Stomach (tissue), 4 donors: Measurements from ENCODE around the gene PTPRG.

Source experiments
- EP300 ChIP-seq: sonication (generic); formaldehyde crosslinking; IDR thresholded peaks from one replicate; pipeline ENCODE4 v1.6.1; 2017; ENCODE audit warnings: antibody characterized with exemption
- POLR2A ChIP-seq, 4 donors: fragments of 450-650 bp; IDR thresholded peaks; one replicate each; pipeline ENCODE4 v1.6.1; 2016; ENCODE audit warnings: antibody characterized with exemption in 4 of 4, control low read depth in 2 of 4, mild to moderate bottlenecking in 1 of 4, moderate library complexity in 1 of 4
- POLR2AphosphoS5 ChIP-seq, 3 donors: sonication (generic); formaldehyde crosslinking; IDR thresholded peaks; one replicate each; pipeline ENCODE4 v1.6.1; 2016; ENCODE audit warnings: antibody characterized with exemption in 3 of 3
- TF ChIP-seq, protein P1 (sequence below), 7 experiments: fragments of 450-650 bp in 4 of 7; fragments of 200-600 bp in 3 of 7; sonication (generic) in 3 of 7; IDR thresholded peaks; one replicate each; pipeline ENCODE4 v1.5.1; 2016 to 2019; ENCODE audit warnings: antibody characterized with exemption in 7 of 7, control low read depth in 2 of 7, mild to moderate bottlenecking in 1 of 7

DNA sequence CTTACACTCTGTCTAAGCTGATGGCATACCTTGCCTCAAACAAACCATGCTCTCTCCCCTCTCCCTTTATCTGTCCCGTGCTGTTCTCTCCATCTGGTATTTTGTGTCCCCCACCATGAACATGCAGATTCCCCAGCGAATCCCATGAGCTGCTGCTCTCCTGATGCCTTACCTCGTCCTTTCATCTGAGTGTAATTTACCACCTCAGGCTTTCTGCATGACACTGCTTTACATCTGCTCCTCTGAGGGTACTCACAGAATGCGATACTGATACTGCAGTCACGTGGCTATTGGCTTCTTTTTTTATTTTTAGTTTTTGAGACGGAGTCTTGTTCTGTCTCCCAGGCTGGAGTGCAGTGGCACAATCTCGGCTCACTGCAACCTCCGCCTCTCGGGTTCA is 341.7 kb downstream of the PTPRG start:
- TF ChIP-seq POLR2A (IDR thresholded peaks at IDR 0.05) (no peak), EP300 (no peak), POLR2AphosphoS5 (IDR thresholded peaks at IDR 0.05) (no peak)
- TF ChIP-seq, protein P1, sequence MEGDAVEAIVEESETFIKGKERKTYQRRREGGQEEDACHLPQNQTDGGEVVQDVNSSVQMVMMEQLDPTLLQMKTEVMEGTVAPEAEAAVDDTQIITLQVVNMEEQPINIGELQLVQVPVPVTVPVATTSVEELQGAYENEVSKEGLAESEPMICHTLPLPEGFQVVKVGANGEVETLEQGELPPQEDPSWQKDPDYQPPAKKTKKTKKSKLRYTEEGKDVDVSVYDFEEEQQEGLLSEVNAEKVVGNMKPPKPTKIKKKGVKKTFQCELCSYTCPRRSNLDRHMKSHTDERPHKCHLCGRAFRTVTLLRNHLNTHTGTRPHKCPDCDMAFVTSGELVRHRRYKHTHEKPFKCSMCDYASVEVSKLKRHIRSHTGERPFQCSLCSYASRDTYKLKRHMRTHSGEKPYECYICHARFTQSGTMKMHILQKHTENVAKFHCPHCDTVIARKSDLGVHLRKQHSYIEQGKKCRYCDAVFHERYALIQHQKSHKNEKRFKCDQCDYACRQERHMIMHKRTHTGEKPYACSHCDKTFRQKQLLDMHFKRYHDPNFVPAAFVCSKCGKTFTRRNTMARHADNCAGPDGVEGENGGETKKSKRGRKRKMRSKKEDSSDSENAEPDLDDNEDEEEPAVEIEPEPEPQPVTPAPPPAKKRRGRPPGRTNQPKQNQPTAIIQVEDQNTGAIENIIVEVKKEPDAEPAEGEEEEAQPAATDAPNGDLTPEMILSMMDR (IDR thresholded peaks at IDR 0.05), result no peak
